Esophagus muscularis mucosa (tissue), 4 donors: ENCODE results near the gene FAM186B. TPM values are rescaled to one million over a fixed set of nuclear protein-coding genes. Genes with fewer than 3 reads are reported as not detected.

Experiments used
- DNase-seq: peaks from one replicate; pipeline ENCODE4 v3.0.0-alpha.2; 2017; ENCODE audit errors: extremely low spot score
- H3K27ac ChIP-seq, 4 donors: fragments of 200-600 bp; sonication (generic); replicated peaks in 1 of 4; 1 replicate in 3 of 4; 2 replicates in 1 of 4; pipeline ENCODE4 v1.5.1; 2016 to 2019; ENCODE audit warnings: mild to moderate bottlenecking in 1 of 4
- H3K27me3 ChIP-seq, 4 donors: fragments of 200-600 bp; sonication (generic); one replicate each; pipeline versions ENCODE4 v1.5.1 to v1.6.0; 2016 to 2019
- H3K36me3 ChIP-seq, 4 donors: fragments of 200-600 bp; sonication (generic); one replicate each; pipeline ENCODE4 v1.5.1; 2016 to 2019
- H3K4me1 ChIP-seq, 4 donors: fragments of 200-600 bp; sonication (generic); one replicate each; pipeline ENCODE4 v1.5.1; 2016 to 2019
- H3K4me3 ChIP-seq, 4 donors: fragments of 200-600 bp; sonication (generic); 1 replicate in 2 of 4; 2 replicates in 2 of 4; pipeline ENCODE4 v1.5.1; 2016 to 2019; ENCODE audit warnings: mild to moderate bottlenecking in 4 of 4, moderate library complexity in 1 of 4
- H3K9me3 ChIP-seq, 4 donors: fragments of 200-600 bp; sonication (generic); 1 replicate in 3 of 4; 2 replicates in 1 of 4; pipeline ENCODE4 v1.5.1; 2016 to 2019
- EP300 ChIP-seq: sonication (generic); formaldehyde crosslinking; IDR thresholded peaks from one replicate; pipeline ENCODE4 v1.6.1; 2017; ENCODE audit warnings: antibody characterized with exemption
- POLR2A ChIP-seq: fragments of 450-650 bp; IDR thresholded peaks from one replicate; pipeline ENCODE4 v1.6.1; 2017; ENCODE audit warnings: antibody characterized with exemption, moderate library complexity, mild to moderate bottlenecking, low read depth
- POLR2AphosphoS5 ChIP-seq, 2 donors: sonication (generic); formaldehyde crosslinking; IDR thresholded peaks; one replicate each; pipeline ENCODE4 v1.6.1; 2017; ENCODE audit warnings: antibody characterized with exemption in 2 of 2
- WGBS: methylation state at CpG from one replicate; pipeline ENCODE4 v1.1.5; 2018; 5-methylcytosine and 5-hydroxymethylcytosine counted together
- intact Hi-C: fragments of 100-400 bp; cut with DNase I; formaldehyde crosslinking; loops from one replicate; pipeline ENCODE4 v1.15.1; 2023
- total RNA-seq, 4 donors: library from RNA; depleted of rRNA; stranded (reverse); fragments of >200 nt; gene quantifications; one replicate each; pipeline versions ENCODE4 v1.1.0 to v1.2.1, GENCODE V29; 2016
- TF ChIP-seq, protein P1 (sequence below), 3 experiments: fragments of 200-600 bp in 2 of 3; fragments of 450-650 bp in 1 of 3; sonication (generic) in 2 of 3; IDR thresholded peaks; one replicate each; pipeline ENCODE4 v1.5.1; 2017 to 2019; ENCODE audit warnings: antibody characterized with exemption in 3 of 3, mild to moderate bottlenecking in 2 of 3, moderate library complexity in 1 of 3

Gene FAM186B
- total RNA-seq, 4 donors from 2014 or later: under 0.01 to 0.46 (median 0.21) TPM

DNA sequence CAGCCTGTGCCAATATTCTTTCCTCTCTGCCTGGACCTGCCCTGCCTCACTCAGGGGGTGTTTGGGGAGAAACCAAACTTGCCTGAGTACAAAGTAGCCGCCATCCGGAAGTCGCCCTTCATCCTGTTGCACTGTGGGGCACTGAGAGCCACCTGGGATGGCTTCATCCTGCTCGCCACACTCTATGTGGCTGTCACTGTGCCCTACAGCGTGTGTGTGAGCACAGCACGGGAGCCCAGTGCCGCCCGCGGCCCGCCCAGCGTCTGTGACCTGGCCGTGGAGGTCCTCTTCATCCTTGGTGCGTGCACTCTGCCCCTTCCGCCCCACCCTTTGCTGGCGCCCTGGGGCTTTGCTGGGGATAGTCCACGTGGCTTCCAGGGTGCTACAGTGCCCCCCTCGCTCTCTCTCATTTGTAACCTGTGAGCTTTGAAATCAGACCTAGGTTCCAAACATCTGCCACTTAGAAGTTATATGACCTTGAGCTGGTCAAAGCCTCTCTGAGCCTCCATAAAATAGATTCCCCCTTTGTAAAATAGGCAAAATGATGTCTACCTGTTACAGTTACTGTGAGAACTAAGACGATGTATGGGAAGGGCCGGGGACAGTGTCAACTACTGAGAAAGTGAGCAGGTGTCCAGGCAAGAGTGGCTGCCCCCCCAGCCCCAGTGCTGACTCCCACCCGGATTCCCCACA is 62.1 kb downstream of the FAM186B start:
- 76% methylated on average over 16 of the region's 20 CpGs for WGBS
- TF ChIP-seq, protein P1, sequence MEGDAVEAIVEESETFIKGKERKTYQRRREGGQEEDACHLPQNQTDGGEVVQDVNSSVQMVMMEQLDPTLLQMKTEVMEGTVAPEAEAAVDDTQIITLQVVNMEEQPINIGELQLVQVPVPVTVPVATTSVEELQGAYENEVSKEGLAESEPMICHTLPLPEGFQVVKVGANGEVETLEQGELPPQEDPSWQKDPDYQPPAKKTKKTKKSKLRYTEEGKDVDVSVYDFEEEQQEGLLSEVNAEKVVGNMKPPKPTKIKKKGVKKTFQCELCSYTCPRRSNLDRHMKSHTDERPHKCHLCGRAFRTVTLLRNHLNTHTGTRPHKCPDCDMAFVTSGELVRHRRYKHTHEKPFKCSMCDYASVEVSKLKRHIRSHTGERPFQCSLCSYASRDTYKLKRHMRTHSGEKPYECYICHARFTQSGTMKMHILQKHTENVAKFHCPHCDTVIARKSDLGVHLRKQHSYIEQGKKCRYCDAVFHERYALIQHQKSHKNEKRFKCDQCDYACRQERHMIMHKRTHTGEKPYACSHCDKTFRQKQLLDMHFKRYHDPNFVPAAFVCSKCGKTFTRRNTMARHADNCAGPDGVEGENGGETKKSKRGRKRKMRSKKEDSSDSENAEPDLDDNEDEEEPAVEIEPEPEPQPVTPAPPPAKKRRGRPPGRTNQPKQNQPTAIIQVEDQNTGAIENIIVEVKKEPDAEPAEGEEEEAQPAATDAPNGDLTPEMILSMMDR (IDR thresholded peaks at IDR 0.05): no peak
- no peak for TF ChIP-seq EP300
- no peak for TF ChIP-seq POLR2A
- no peak for TF ChIP-seq POLR2AphosphoS5 (IDR thresholded peaks at IDR 0.05)
- Histone ChIP-seq H3K27me3 (peaks cover 4 to 71% (median 17%) of the 10 kb centered on the region in 4 donors), H3K36me3 (no peaks in the 10 kb centered on the region), H3K4me1 (peaks cover 5 to 19% (median 12%) of the 10 kb centered on the region in 4 donors), H3K9me3 (no peaks in the 10 kb centered on the region), H3K4me3 (no peak overlapping the region), H3K27ac (no peak overlapping the region)
- DNase-seq: no peak
- intact Hi-C loops: no loop called here

- Histone ChIP-seq H3K27ac (no peak overlapping the region), H3K4me1 (peaks cover 9 to 22% (median 17%) of the 10 kb centered on the region in 4 donors), H3K36me3 (no peaks in the 10 kb centered on the region), H3K9me3 (no peaks in the 10 kb centered on the region), H3K4me3 (no peak overlapping the region), H3K27me3 (peaks cover 6 to 71% (median 20%) of the 10 kb centered on the region in 4 donors)
- WGBS: 91% methylated on average over 9 of the region's 15 CpGs
- TF ChIP-seq POLR2A (no peak), POLR2AphosphoS5 (IDR thresholded peaks at IDR 0.05) (no peak), EP300 (no peak)
- TF ChIP-seq, protein P1 (IDR thresholded peaks at IDR 0.05): no peak
- no peak for DNase-seq
- intact Hi-C loops: no loop called here
These were observed 62.8 kb downstream of the FAM186B start for GRCh38 chr12:49542592-49543160.

- TF ChIP-seq POLR2AphosphoS5 (IDR thresholded peaks at IDR 0.05): no peak
- TF ChIP-seq POLR2A: no peak
- TF ChIP-seq EP300: no peak
- TF ChIP-seq, protein P1 (IDR thresholded peaks at IDR 0.05): no peak
- H3K4me1 ChIP-seq: peaks cover 14 to 27% (median 23%) of the 10 kb centered on the region in 4 donors
- H3K36me3 ChIP-seq: no peaks in the 10 kb centered on the region
- no peak for DNase-seq
- intact Hi-C loops: no loop called here
- peaks cover 6 to 71% (median 24%) of the 10 kb centered on the region in 4 donors for H3K27me3 ChIP-seq
- no peaks in the 10 kb centered on the region for H3K9me3 ChIP-seq
- H3K4me3 ChIP-seq: no peak overlapping the region
- WGBS: 91% methylated on average over 7 of the region's 7 CpGs
- no peak overlapping the region for H3K27ac ChIP-seq
These were observed 63.4 kb downstream of the FAM186B start for GRCh38 chr12:49541911-49542505.

GRCh38 chr12:49541140-49541861 is 64.1 kb downstream of the FAM186B start:
- Histone ChIP-seq H3K4me3 (no peak overlapping the region), H3K4me1 (peaks cover 14 to 27% (median 23%) of the 10 kb centered on the region in 4 donors), H3K36me3 (no peaks in the 10 kb centered on the region), H3K27ac (no peak overlapping the region), H3K9me3 (no peaks in the 10 kb centered on the region), H3K27me3 (peaks cover 6 to 71% (median 25%) of the 10 kb centered on the region in 4 donors)
- intact Hi-C loops: no loop called here
- TF ChIP-seq, protein P1 (IDR thresholded peaks at IDR 0.05): no peak
- TF ChIP-seq POLR2AphosphoS5 (IDR thresholded peaks at IDR 0.05): no peak
- no peak for TF ChIP-seq POLR2A
- TF ChIP-seq EP300: no peak
- no peak for DNase-seq
- 87% methylated on average over 17 of the region's 18 CpGs for WGBS
